RWPE2 (cell line): Measurements from ENCODE around the gene POU6F1.

Experiments used
- ATAC-seq: fragments of 200-7000 bp; cut with Tn5 transposase; 3 replicates; pipeline ENCODE4 v1.9.1; 2021; ENCODE audit warnings: low read depth
- DNase-seq: peaks from one replicate; pipeline ENCODE4 v3.0.0-alpha.2; 2020; ENCODE audit warnings: low spot score
- H3K27ac ChIP-seq: fragments of 450-650 bp; 2 replicates; pipeline ENCODE4 v1.5.1; 2017; ENCODE audit warnings: mild to moderate bottlenecking; ENCODE audit not compliant: poor library complexity, severe bottlenecking
- H3K27me3 ChIP-seq: fragments of 250-450 bp; sonication (Bioruptor Pico); 2 replicates; pipeline ENCODE4 v1.5.1; 2021; ENCODE audit warnings: mild to moderate bottlenecking, moderate library complexity; ENCODE audit not compliant: insufficient read depth, poor library complexity, severe bottlenecking
- H3K36me3 ChIP-seq: fragments of 250-450 bp; sonication (Bioruptor Pico); 2 replicates; pipeline ENCODE4 v1.5.1; 2020; ENCODE audit warnings: low read depth, mild to moderate bottlenecking, moderate library complexity
- H3K4me1 ChIP-seq: fragments of 250-450 bp; sonication (Bioruptor Pico); 2 replicates; pipeline ENCODE4 v1.5.1; 2021; ENCODE audit warnings: mild to moderate bottlenecking, moderate library complexity; ENCODE audit not compliant: insufficient read depth, poor library complexity, severe bottlenecking
- H3K4me3 ChIP-seq: fragments of 250-450 bp; sonication (Bioruptor Pico); 2 replicates; pipeline ENCODE4 v1.5.1; 2021; ENCODE audit warnings: mild to moderate bottlenecking, moderate library complexity; ENCODE audit not compliant: severe bottlenecking
- H3K9me3 ChIP-seq: fragments of 250-450 bp; sonication (Bioruptor Pico); 2 replicates; pipeline ENCODE4 v1.5.1; 2021; ENCODE audit warnings: mild to moderate bottlenecking, moderate library complexity; ENCODE audit not compliant: severe bottlenecking
- CTCF ChIP-seq: fragments of 450-650 bp; IDR thresholded peaks from one replicate; pipeline ENCODE4 v1.5.1; 2017; ENCODE audit warnings: mild to moderate bottlenecking, moderate library complexity; ENCODE audit not compliant: poor library complexity, severe bottlenecking

Gene POU6F1

GRCh38 chr12:51209259-51209658 is 8.6 kb downstream of the POU6F1 start:
- no peak for TF ChIP-seq CTCF
- no peak for DNase-seq
- Histone ChIP-seq H3K4me1 (no peaks in the 10 kb centered on the region), H3K9me3 (no peaks in the 10 kb centered on the region), H3K36me3 (no peaks in the 10 kb centered on the region), H3K27ac (no peak overlapping the region), H3K27me3 (no peaks in the 10 kb centered on the region), H3K4me3 (no peak overlapping the region)
- ATAC-seq, result no peak

GRCh38 chr12:51208016-51208660 is 9.7 kb downstream of the POU6F1 start:
- Histone ChIP-seq H3K9me3 (no peaks in the 10 kb centered on the region), H3K4me3 (no peak overlapping the region), H3K27me3 (no peaks in the 10 kb centered on the region), H3K4me1 (no peaks in the 10 kb centered on the region), H3K27ac (no peak overlapping the region), H3K36me3 (no peaks in the 10 kb centered on the region)
- DNase-seq (no peak), ATAC-seq (no peak)
- no peak for TF ChIP-seq CTCF

- ATAC-seq, result no peak
- no peak for TF ChIP-seq CTCF
- no peak overlapping the region for H3K4me3 ChIP-seq
Observed at GRCh38 chr12:51205350-51205749, 12.5 kb downstream of the POU6F1 start.

GRCh38 chr12:51202718-51203117 is 15.1 kb downstream of the POU6F1 start:
- TF ChIP-seq CTCF, result no peak
- ATAC-seq, result no peak

More at GRCh38 chr12:51205350-51205749, 12.5 kb downstream of the POU6F1 start:
- Histone ChIP-seq H3K9me3 (no peaks in the 10 kb centered on the region), H3K36me3 (no peaks in the 10 kb centered on the region), H3K4me1 (no peaks in the 10 kb centered on the region), H3K27me3 (no peaks in the 10 kb centered on the region), H3K27ac (no peak overlapping the region)
- no peak for DNase-seq

GRCh38 chr12:51200806-51201205 is 17.1 kb downstream of the POU6F1 start:
- ATAC-seq, result no peak
- no peak for TF ChIP-seq CTCF

More at GRCh38 chr12:51202718-51203117, 15.1 kb downstream of the POU6F1 start:
- no peaks in the 10 kb centered on the region for H3K9me3 ChIP-seq
- no peaks in the 10 kb centered on the region for H3K27me3 ChIP-seq
- DNase-seq, result no peak
- H3K4me3 ChIP-seq, result no peak overlapping the region
- no peaks in the 10 kb centered on the region for H3K36me3 ChIP-seq
- H3K27ac ChIP-seq, result no peak overlapping the region
- H3K4me1 ChIP-seq, result no peaks in the 10 kb centered on the region

More at GRCh38 chr12:51200806-51201205, 17.1 kb downstream of the POU6F1 start:
- Histone ChIP-seq H3K27ac (no peak overlapping the region), H3K9me3 (no peaks in the 10 kb centered on the region), H3K4me3 (no peak overlapping the region), H3K27me3 (no peaks in the 10 kb centered on the region), H3K4me1 (no peaks in the 10 kb centered on the region), H3K36me3 (no peaks in the 10 kb centered on the region)
- DNase-seq, result no peak
